Esophagus squamous epithelium (tissue), 5 donors: ENCODE measurements around the gene PURA. TPM values are rescaled to one million over a fixed set of nuclear protein-coding genes. Genes with fewer than 3 reads are reported as not detected.

Experiments used
- DNase-seq: peaks from one replicate; lab custom pipeline; 2025; lab: John Stamatoyannopoulos, UW
- H3K27ac ChIP-seq, 4 donors: fragments of 200-600 bp; sonication (generic); one replicate each; pipeline ENCODE4 v1.5.1; 2016 to 2019; ENCODE audit warnings: mild to moderate bottlenecking in 1 of 4
- H3K27me3 ChIP-seq, 4 donors: fragments of 200-600 bp; sonication (generic); 1 replicate in 3 of 4; 2 replicates in 1 of 4; pipeline versions ENCODE4 v1.5.1 to v1.6.0; 2017 to 2021; ENCODE audit warnings: antibody characterized with exemption in 1 of 4
- H3K36me3 ChIP-seq, 3 donors: fragments of 200-600 bp; sonication (generic); one replicate each; pipeline ENCODE4 v1.5.1; 2016 to 2019
- H3K4me1 ChIP-seq, 3 donors: fragments of 200-600 bp; sonication (generic); one replicate each; pipeline ENCODE4 v1.5.1; 2017 to 2019
- H3K4me3 ChIP-seq, 4 donors: fragments of 200-600 bp; sonication (generic); 1 replicate in 3 of 4; 2 replicates in 1 of 4; pipeline ENCODE4 v1.5.1; 2016 to 2019; ENCODE audit warnings: mild to moderate bottlenecking in 2 of 4, moderate library complexity in 1 of 4
- H3K9me3 ChIP-seq, 3 donors: fragments of 200-600 bp; sonication (generic); one replicate each; pipeline ENCODE4 v1.5.1; 2016 to 2019
- CTCF ChIP-seq, 6 experiments: fragments of 450-650 bp in 4 of 6; fragments of 200-600 bp in 2 of 6; sonication (generic) in 2 of 6; IDR thresholded peaks; one replicate each; pipeline ENCODE4 v1.5.1; 2016 to 2019; ENCODE audit warnings: antibody characterized with exemption in 6 of 6, mild to moderate bottlenecking in 4 of 6, moderate library complexity in 4 of 6
- POLR2A ChIP-seq, 4 donors: fragments of 450-650 bp; IDR thresholded peaks; one replicate each; pipeline ENCODE4 v1.6.1; 2017; ENCODE audit warnings: antibody characterized with exemption in 4 of 4, mild to moderate bottlenecking in 4 of 4, moderate library complexity in 3 of 4
- WGBS, 2 donors: methylation state at CpG; one replicate each; pipeline ENCODE4 v1.1.5; 2018; 5-methylcytosine and 5-hydroxymethylcytosine counted together
- intact Hi-C: fragments of 100-400 bp; cut with DNase I; formaldehyde crosslinking; loops from one replicate; pipeline ENCODE4 v1.15.0; 2022
- total RNA-seq, 4 donors: library from RNA; depleted of rRNA; stranded (reverse); fragments of >200 nt; gene quantifications; one replicate each; pipeline ENCODE4 v1.1.0, GENCODE V29; 2016
- donor health status: DM: yes; HTN: yes; CAD: no.

The PURA gene
- total RNA-seq, 4 donors from 2014 or later, result 8.2 to 18.9 (median 10.6) TPM

GRCh38 chr5:140114341-140115185 is 654 bp downstream of the PURA start:
- Histone ChIP-seq H3K27me3 (no peaks in the 10 kb centered on the region), H3K4me3 (peak overlapping the region; percentile 54 to 93 (median 86)), H3K4me1 (peaks cover 29 to 78% (median 33%) of the 10 kb centered on the region in 3 donors), H3K9me3 (no peaks in the 10 kb centered on the region), H3K36me3 (no peaks in the 10 kb centered on the region), H3K27ac (peak overlapping the region; percentile 92 to 97 (median 96))
- intact Hi-C loops, result no loop called here
- no peak for DNase-seq
- WGBS, 2 donors, result 4 to 15% methylated on average over 4 to 9 of the region's 65 CpGs
- peak in 2 of 4 donors; percentile 36 to 42 for TF ChIP-seq POLR2A (IDR thresholded peaks at IDR 0.05)
- no peak for TF ChIP-seq CTCF (IDR thresholded peaks at IDR 0.05)

- no peak for DNase-seq
- intact Hi-C loops, result no loop called here
- Histone ChIP-seq H3K27ac (peak overlapping the region in 3 of 4 donors; percentile 92 to 97 (median 96)), H3K4me1 (peaks cover 29 to 72% (median 33%) of the 10 kb centered on the region in 3 donors), H3K36me3 (no peaks in the 10 kb centered on the region), H3K4me3 (peak overlapping the region; percentile 54 to 93 (median 86)), H3K9me3 (no peaks in the 10 kb centered on the region), H3K27me3 (no peaks in the 10 kb centered on the region)
- WGBS, 2 donors, result 27 to 39% methylated on average over 1 of the region's 1 CpG
- TF ChIP-seq CTCF (IDR thresholded peaks at IDR 0.05) (no peak), POLR2A (IDR thresholded peaks at IDR 0.05) (no peak)
Observed at GRCh38 chr5:140115186-140115500, 1.2 kb downstream of the PURA start.

GRCh38 chr5:140116716-140117115 is 2.8 kb downstream of the PURA start:
- H3K4me3 ChIP-seq, result no peak overlapping the region
- no peak overlapping the region for H3K27ac ChIP-seq
- TF ChIP-seq CTCF (IDR thresholded peaks at IDR 0.05) (peak in 1 of 6 experiments; percentile 14), POLR2A (IDR thresholded peaks at IDR 0.05) (no peak)
- peaks cover 29 to 62% (median 33%) of the 10 kb centered on the region in 3 donors for H3K4me1 ChIP-seq
- H3K27me3 ChIP-seq, result no peaks in the 10 kb centered on the region
- 60 to 75% methylated on average over 2 of the region's 2 CpGs for WGBS, 2 donors
- no peaks in the 10 kb centered on the region for H3K36me3 ChIP-seq
- no peaks in the 10 kb centered on the region for H3K9me3 ChIP-seq
- intact Hi-C loops, result no loop called here
- no peak for DNase-seq

- WGBS, 2 donors, result 53 to 63% methylated on average over 3 of the region's 3 CpGs
- Histone ChIP-seq H3K27me3 (no peaks in the 10 kb centered on the region), H3K4me3 (no peak overlapping the region), H3K9me3 (no peaks in the 10 kb centered on the region), H3K36me3 (no peaks in the 10 kb centered on the region), H3K27ac (no peak overlapping the region), H3K4me1 (peaks cover 25 to 56% (median 28%) of the 10 kb centered on the region in 3 donors)
- DNase-seq, result no peak
- TF ChIP-seq POLR2A (IDR thresholded peaks at IDR 0.05), result no peak
- TF ChIP-seq CTCF (IDR thresholded peaks at IDR 0.05), result no peak
- intact Hi-C loops, result no loop called here
Observed at GRCh38 chr5:140117523-140117922, 3.6 kb downstream of the PURA start.

- Histone ChIP-seq H3K4me3 (no peak overlapping the region), H3K27ac (no peak overlapping the region), H3K27me3 (no peaks in the 10 kb centered on the region), H3K36me3 (no peaks in the 10 kb centered on the region), H3K9me3 (no peaks in the 10 kb centered on the region), H3K4me1 (peaks cover 16 to 56% (median 19%) of the 10 kb centered on the region in 3 donors)
- TF ChIP-seq POLR2A (IDR thresholded peaks at IDR 0.05), result no peak
- TF ChIP-seq CTCF (IDR thresholded peaks at IDR 0.05), result no peak
- no peak for DNase-seq
- 67 to 73% methylated on average over 3 of the region's 3 CpGs for WGBS, 2 donors
- intact Hi-C loops, result no loop called here
Observed at GRCh38 chr5:140118302-140118936, 4.5 kb downstream of the PURA start.
